GM12891 (cell line): ENCODE data around the gene TRABD2B.

Experiments used
- DNase-seq: peaks from one replicate; pipeline ENCODE4 v3.0.0; 2011; ENCODE audit warnings: low spot score; ENCODE audit not compliant: insufficient read length
- FAIRE-seq: peaks from 2 replicates; lab custom pipeline; 2011; peaks lifted over from hg19 to GRCh38; lab: Jason Lieb, UNC
- PAX5 ChIP-seq: IDR thresholded peaks from 2 replicates; pipeline ENCODE4 v1.6.1; 2011; ENCODE audit warnings: low read length, moderate library complexity, mild to moderate bottlenecking; ENCODE audit not compliant: insufficient read depth, severe bottlenecking
- POLR2A ChIP-seq: IDR thresholded peaks from 2 replicates; pipeline ENCODE4 v1.6.1; 2011; ENCODE audit warnings: low read depth, low read length, control low read depth
- POLR2AphosphoS5 ChIP-seq: IDR thresholded peaks from 2 replicates; pipeline ENCODE4 v1.6.1; 2011; ENCODE audit warnings: low read depth, low read length, control low read depth
- POU2F2 ChIP-seq: IDR thresholded peaks from 2 replicates; pipeline ENCODE4 v1.6.1; 2011; ENCODE audit warnings: low read depth, mild to moderate bottlenecking, control low read depth, low read length, moderate library complexity
- SPI1 ChIP-seq: IDR thresholded peaks from 2 replicates; pipeline ENCODE4 v1.6.1; 2011; ENCODE audit warnings: low read depth, low read length, control low read depth
- TAF1 ChIP-seq: IDR thresholded peaks from 2 replicates; pipeline ENCODE4 v1.6.1; 2011; ENCODE audit warnings: low read depth, low read length, control low read depth

TRABD2B gene

DNA sequence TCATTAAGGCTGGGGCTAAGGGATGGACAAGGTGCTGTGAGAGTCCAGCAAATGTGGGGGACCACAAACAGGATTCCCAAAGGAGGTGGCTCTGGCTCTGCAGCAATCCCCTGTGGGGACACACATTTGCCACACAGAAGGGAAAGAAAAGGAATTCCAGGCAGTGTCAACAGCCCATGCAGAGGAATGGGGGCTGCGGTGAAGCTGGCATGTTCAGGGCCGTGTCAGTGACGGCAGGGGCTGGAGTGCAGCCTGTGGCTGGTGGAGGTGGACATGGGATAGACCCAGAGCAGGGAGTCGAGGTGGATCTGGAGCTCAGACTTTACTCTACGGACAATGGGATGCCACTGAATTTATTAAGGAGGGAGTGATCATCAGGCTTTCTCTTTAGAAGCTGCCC, 183.2 kb downstream of the TRABD2B start:
- TF ChIP-seq TAF1 (no peak), POLR2AphosphoS5 (no peak), PAX5 (no peak), POU2F2 (no peak), SPI1 (no peak), POLR2A (no peak)
- DNase-seq (no peak), FAIRE-seq (no peak)

DNA sequence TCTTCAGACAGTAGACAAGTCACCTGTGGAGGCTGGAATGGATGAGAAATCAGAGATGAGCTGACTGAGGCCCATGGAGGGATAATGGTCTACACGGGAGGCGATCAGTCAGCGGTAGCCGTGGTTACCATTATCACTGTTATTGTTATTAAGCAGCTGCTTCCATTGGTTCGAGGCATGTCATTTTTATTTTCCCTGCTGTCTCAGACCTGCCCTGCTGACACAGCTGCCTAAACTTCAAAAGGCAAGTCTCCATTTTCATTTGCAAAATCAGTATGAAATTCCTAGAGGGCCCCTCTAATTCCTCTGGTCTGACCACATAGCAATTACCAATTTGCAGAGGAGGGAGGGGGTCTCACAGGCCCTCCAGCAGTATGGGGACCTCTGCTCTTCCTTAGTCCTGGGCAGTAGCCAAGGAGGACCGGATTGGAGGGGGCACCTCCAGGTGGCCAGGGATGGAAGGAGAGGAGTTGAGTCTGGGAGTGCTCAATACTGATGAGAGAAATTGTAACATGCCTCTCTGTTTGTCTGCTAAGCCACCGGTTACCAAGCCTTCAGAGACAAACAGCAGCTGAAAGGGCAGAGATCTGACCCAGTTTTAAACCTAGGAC, 184.2 kb downstream of the TRABD2B start:
- TF ChIP-seq POLR2A, result no peak
- TF ChIP-seq SPI1, result no peak
- no peak for TF ChIP-seq TAF1
- no peak for TF ChIP-seq PAX5
- TF ChIP-seq POLR2AphosphoS5, result no peak
- TF ChIP-seq POU2F2, result no peak
- FAIRE-seq (no peak), DNase-seq (no peak)

DNA sequence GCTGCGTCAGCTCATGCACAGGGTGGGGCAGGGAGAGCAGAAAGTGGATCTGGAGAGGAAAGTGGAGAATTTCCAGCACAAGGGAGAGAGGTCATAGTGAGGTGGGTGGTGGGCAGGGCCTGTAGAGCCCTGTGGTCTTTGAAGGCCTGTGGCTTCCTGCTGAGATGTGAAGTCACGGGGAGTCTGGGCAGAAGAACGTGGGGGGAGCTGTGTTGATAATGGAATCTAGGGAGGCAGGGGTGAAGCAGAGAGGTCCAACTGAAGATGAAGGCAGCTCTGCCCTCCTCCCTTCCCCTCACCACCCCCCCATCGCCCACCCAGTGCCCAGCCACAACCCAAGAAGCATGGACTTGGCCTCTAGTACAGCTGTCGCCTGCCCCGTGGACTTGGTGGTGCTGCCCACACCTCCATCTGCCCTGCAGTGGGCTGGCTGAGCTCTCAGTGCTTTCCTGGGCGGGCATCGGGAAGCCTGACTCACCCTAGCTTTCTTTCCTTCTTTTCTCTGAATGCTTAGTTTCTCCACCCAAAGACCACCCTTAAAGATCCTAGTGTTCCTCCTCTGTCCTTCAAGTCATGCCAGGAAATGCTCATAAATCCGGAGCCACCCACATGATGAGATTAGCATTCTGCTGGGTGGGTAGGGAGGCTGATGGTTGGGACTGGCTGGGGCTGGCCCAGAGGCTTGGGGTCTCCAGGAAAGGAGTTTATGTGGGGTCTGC, 186.1 kb downstream of the TRABD2B start:
- DNase-seq (no peak), FAIRE-seq (no peak)
- no peak for TF ChIP-seq POU2F2
- no peak for TF ChIP-seq PAX5
- TF ChIP-seq POLR2A, result no peak
- TF ChIP-seq TAF1, result no peak
- no peak for TF ChIP-seq SPI1
- no peak for TF ChIP-seq POLR2AphosphoS5

DNA sequence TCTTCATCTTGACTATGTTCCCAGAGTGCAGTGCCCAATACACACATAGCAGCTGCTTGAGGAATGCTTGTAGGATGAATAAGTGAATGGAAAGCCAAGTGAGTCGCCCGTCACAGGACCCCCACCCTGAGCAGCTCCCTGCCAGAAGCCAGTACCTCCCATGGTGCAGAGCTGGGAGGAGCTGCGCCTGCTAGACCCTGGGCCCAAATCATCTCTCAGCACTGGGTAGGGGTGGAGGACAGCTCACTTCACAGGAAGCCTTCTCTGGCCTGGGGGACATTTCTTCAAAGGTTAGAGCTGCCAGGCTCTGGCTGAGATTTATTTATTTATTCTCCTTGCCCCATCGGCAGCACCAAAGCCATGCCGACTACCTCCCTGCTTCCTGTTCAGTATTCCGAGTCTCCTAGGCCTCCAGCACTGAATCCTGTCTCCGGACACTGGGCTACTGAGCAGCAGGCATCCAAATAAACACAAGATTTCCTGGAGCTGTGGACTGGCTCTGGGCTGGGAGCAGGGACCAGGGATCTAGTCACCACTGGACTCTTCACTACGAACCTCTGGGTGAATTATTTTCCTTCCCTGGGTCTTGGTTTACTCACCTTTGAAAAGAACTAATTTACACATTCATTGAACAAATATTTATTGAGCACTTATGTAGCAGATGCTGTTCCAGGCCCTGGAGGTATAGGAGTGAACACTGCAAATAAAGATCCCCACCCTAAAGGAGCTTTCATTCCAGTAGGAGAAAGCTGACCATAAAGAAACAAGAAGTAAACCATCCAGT, 187.7 kb downstream of the TRABD2B start:
- DNase-seq (no peak), FAIRE-seq (no peak)
- TF ChIP-seq POLR2A (no peak), SPI1 (no peak), PAX5 (no peak), POLR2AphosphoS5 (no peak), TAF1 (no peak), POU2F2 (no peak)

DNA sequence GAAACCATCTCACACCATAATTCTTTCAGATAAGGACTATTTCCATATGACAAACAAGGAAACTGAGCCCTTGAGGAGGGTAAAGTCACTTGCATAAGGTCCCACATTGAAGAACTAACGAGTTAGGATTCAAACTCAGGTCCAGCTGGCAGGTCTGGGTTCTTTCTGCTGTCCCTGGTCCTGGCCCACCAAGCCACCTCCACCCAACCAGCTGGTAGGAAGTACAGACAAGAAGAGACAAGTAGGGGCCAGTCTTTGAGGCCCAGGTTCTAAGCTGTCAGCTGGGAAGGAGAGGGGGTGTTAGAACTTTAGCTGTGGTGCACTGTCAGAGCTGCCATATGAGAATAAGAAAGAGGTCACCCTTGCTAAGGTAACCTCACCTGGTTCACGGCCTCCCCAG, 188.6 kb downstream of the TRABD2B start:
- DNase-seq (no peak), FAIRE-seq (no peak)
- TF ChIP-seq TAF1 (no peak), POLR2A (no peak), POU2F2 (no peak), PAX5 (no peak), POLR2AphosphoS5 (no peak), SPI1 (no peak)

DNA sequence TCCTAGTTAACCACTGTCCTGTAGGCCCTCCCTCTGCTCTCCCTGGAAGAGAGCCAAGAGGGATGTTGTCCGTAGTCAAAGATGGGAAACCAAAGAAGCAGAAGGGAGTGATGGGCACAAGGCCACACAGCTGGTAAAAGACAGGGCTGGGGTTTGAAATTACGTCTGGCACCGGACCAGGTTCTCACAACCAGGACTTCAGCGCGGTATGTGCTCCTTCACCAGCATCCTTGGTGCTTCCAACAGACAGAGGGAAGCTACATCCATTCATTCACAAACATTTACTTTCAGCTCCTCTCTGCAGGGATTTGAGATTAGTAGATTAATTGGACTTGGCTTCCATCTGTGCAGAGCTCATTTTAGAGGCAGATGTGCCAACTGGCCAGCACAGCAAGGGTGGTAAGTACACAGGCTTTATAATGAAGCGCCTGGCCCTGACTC, 191.2 kb downstream of the TRABD2B start:
- DNase-seq (no peak), FAIRE-seq (no peak)
- TF ChIP-seq PAX5 (no peak), POLR2AphosphoS5 (no peak), TAF1 (no peak), SPI1 (no peak), POLR2A (no peak), POU2F2 (no peak)

DNA sequence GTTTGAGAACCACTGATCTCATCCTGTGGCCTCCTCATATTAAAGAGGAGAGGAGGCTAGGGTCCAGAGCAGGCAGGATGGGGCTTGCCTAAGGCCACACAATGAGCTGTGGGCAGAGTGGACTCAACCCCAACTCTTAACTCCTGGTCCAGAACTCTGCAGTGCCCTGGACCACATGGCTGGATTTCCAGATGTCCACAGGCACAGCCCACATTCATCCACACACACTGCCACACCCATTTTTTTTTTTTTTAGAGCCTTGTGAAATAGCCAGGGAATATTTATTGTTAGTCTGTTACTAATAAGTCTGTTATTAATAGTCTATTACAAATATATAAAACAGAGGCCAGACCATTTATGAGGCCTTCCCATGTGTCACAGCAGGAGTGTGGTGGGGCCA, 192.2 kb downstream of the TRABD2B start:
- no peak for FAIRE-seq
- no peak for TF ChIP-seq SPI1
- no peak for TF ChIP-seq POU2F2
- TF ChIP-seq TAF1, result no peak
- no peak for TF ChIP-seq PAX5
- TF ChIP-seq POLR2A, result no peak
- no peak for TF ChIP-seq POLR2AphosphoS5
- DNase-seq, result no peak

DNA sequence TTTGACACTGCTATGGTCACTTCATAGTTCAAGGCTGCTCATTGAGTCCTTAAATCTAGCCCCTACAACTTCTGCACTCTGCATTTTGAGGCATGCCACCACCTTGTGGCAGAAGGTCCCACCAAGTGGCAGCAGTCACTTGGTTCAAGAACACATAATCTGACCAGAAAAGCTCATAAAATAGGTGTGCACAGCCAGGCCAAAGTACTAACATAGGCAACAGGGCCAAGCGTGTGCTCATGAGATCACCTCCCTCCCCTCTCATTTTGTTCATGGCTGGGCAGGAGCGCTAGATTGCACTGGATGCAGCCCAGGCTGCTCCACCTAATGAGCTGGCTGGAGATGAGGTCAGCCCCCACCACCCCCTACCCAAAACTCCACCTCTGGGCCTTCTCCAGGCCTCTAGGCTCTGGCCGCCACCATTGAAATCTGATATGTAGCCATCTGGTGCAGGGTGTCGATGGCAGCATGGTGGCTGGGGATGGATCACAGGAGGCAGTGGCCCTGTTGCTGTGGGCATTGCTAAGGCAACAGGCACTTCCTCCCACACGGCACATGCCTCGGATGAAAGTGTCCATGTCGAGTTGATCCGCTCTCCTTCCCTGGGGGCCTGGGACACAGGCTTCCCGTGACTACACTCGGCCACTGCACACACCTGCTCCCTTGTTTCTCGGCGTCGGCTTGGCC, 193.2 kb downstream of the TRABD2B start:
- TF ChIP-seq PAX5 (no peak), POU2F2 (no peak), TAF1 (no peak), SPI1 (no peak), POLR2A (no peak), POLR2AphosphoS5 (no peak)
- DNase-seq (no peak), FAIRE-seq (no peak)

DNA sequence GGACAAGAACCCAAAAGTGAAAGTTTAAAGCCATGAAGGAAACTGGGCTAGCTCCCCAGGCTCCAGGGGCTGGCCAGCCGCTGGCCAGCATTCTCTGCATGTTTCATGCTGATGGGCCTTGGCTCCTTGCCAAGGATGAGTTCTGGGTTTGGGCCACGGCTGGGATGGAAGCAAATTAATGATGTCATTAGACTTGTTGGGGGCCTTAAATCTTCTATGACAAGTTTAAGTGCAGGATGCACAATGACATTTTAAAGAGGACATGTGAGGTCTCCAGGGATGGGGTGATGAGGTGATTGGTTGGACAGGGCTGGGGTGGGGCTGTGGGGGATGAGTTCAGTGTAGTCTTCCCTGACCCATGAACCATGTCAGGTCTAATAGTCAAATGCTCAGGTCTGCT, 199.6 kb downstream of the TRABD2B start:
- FAIRE-seq, result no peak
- TF ChIP-seq TAF1, result no peak
- no peak for TF ChIP-seq SPI1
- TF ChIP-seq PAX5, result no peak
- no peak for TF ChIP-seq POLR2A
- TF ChIP-seq POLR2AphosphoS5, result no peak
- no peak for TF ChIP-seq POU2F2
- DNase-seq, result no peak
